C4-2B (cell line): Measurements from ENCODE around the gene GNAL.
"Not testable (repeated sequence)": the region's sequence is repeated elsewhere in the genome, so short reads cannot be mapped to it uniquely, and the experiment has no call there.

Source experiments
- CTCF ChIP-seq: fragments of 450-650 bp; conservative IDR thresholded peaks from 2 replicates; pipeline ENCODE4 v1.5.1; 2017; ENCODE audit warnings: mild to moderate bottlenecking
- ZFX ChIP-seq: fragments of 450-650 bp; IDR thresholded peaks from 2 replicates; pipeline ENCODE4 v1.6.1; 2017

- TF ChIP-seq CTCF, ZFX: not testable (repeated sequence)
Measured at GRCh38 chr18:11892438-11892837, 203.4 kb downstream of the GNAL start.
